Lower leg skin (tissue), 4 donors: ENCODE results near the gene SELENOV. TPM values are rescaled to one million over a fixed set of nuclear protein-coding genes. Genes with fewer than 3 reads are reported as not detected.

Experiments
- DNase-seq, 2 donors: peaks; one replicate each; pipeline ENCODE4 v3.0.0-alpha.2; 2019; ENCODE audit warnings: low spot score in 2 of 2
- H3K4me3 ChIP-seq: fragments of 200-600 bp; sonication (generic); 2 replicates; pipeline ENCODE4 v1.5.1; 2017; ENCODE audit warnings: mild to moderate bottlenecking, low read depth; ENCODE audit not compliant: poor library complexity, severe bottlenecking
- CTCF ChIP-seq, 3 donors: fragments of 450-650 bp; IDR thresholded peaks; one replicate each; pipeline ENCODE4 v1.5.1; 2016; ENCODE audit warnings: antibody characterized with exemption in 3 of 3, mild to moderate bottlenecking in 3 of 3, moderate library complexity in 2 of 3
- POLR2A ChIP-seq, 2 donors: fragments of 450-650 bp; IDR thresholded peaks; one replicate each; pipeline ENCODE4 v1.6.1; 2016 to 2017; ENCODE audit warnings: antibody characterized with exemption in 2 of 2, mild to moderate bottlenecking in 1 of 2, moderate library complexity in 1 of 2
- WGBS, 2 donors: methylation state at CpG; one replicate each; pipeline ENCODE4 v1.1.5; 2018; 5-methylcytosine and 5-hydroxymethylcytosine counted together
- intact Hi-C: fragments of 100-400 bp; cut with DNase I; formaldehyde crosslinking; loops from one replicate; pipeline ENCODE4 v1.15.0; 2023; ENCODE audit warnings: low total_unique reads
- total RNA-seq, 4 donors: library from RNA; depleted of rRNA; stranded (reverse); fragments of >200 nt; gene quantifications; one replicate each; pipeline ENCODE4 v1.1.0, GENCODE V29; 2016

The SELENOV gene
- total RNA-seq, 4 donors from 2014 or later: not detected

- H3K4me3 ChIP-seq: peak overlapping the region; percentile 72
- DNase-seq: no peak
- 3 to 4% methylated on average over 10 of the region's 10 CpGs for WGBS, 2 donors
- no peak for TF ChIP-seq POLR2A (IDR thresholded peaks at IDR 0.05)
- no peak for TF ChIP-seq CTCF (IDR thresholded peaks at IDR 0.05)
- intact Hi-C loops: loop anchor here (10.0 kb wide), 1 partner anchor 94 kb away; the partner anchor contains the start of gene SUPT5H
Measured at GRCh38 chr19:39539165-39539517, 24.2 kb downstream of the SELENOV start.

DNA sequence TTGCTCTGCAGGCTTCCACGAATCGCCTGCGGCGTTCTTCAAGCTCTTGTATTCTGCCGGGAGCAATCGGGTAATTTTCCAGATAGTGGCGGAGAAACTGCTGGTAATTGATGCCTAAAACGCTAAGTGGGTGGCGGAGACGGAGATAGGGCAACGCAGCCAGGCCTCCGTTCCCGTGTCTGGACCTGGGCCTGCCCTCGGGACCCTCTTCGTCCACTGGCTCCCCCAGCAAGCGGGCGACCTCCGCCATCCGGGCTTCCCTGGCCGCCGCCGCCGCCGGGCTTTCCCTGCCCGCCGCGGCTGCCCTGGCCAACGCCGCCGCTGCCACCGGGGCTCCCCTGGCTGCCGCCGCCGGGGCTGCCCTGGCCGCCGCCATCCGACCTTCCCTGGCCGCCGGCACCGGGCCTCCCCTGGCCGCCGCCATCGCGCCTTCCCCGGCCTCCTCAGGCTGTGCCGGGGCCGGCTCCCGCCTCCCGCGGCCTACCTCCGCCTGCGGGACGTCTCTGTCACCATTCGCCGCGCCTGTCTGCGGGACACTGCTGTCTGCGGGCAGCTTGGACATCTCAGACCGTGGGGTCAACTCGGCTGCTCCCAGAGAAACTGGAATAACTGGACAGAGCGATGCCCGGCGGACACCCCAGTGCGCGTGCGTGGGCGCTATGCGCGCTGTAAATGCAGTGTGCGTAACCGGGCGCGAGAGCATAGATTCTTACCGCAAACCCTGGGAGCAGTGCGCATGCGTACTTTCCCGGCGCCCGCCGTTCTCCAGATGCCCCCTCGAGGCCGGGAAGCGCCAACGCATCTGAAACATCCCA, 24.8 kb downstream of the SELENOV start, which contains the start of gene EID2:
TSS of gene EID2 (minus strand) at position 644 of the 815 bp plus-strand sequence. CDS start at position 562, 82 bp downstream.
- intact Hi-C loops: loop anchor here (10.0 kb wide), 1 partner anchor 95 kb away; the partner anchor contains the start of gene SUPT5H
- H3K4me3 ChIP-seq: peak within 1 kb of the TSS; percentile 72
- WGBS, 2 donors: 0% methylated on average over 44 to 61 of the region's 84 CpGs
- DNase-seq: peak; percentile 91 to 99
- peak in 1 of 2 donors; percentile 7 for TF ChIP-seq POLR2A (IDR thresholded peaks at IDR 0.05)
- TF ChIP-seq CTCF (IDR thresholded peaks at IDR 0.05): peak in 1 of 3 donors; percentile 64

- WGBS, 2 donors: 4 to 7% methylated on average over 10 of the region's 10 CpGs
- no peak overlapping the region for H3K4me3 ChIP-seq
- intact Hi-C loops: no loop called here
- no peak for TF ChIP-seq POLR2A (IDR thresholded peaks at IDR 0.05)
- no peak for TF ChIP-seq CTCF (IDR thresholded peaks at IDR 0.05)
- no peak for DNase-seq
Measured at GRCh38 chr19:39540333-39540673, 25.4 kb downstream of the SELENOV start.

- 64 to 77% methylated on average over 2 of the region's 2 CpGs for WGBS, 2 donors
- no peak overlapping the region for H3K4me3 ChIP-seq
- no peak for DNase-seq
- intact Hi-C loops: no loop called here
- TF ChIP-seq CTCF (IDR thresholded peaks at IDR 0.05) (no peak), POLR2A (IDR thresholded peaks at IDR 0.05) (no peak)
Measured at GRCh38 chr19:39542206-39542605, 27.3 kb downstream of the SELENOV start.

- no peak for DNase-seq
- 73 to 80% methylated on average over 3 of the region's 3 CpGs for WGBS, 2 donors
- no peak overlapping the region for H3K4me3 ChIP-seq
- intact Hi-C loops: no loop called here
- TF ChIP-seq CTCF (IDR thresholded peaks at IDR 0.05) (no peak), POLR2A (IDR thresholded peaks at IDR 0.05) (no peak)
Measured at GRCh38 chr19:39543477-39543857, 28.5 kb downstream of the SELENOV start.
